ENCODE results near the gene ZBTB1.

- TF ChIP-seq EZH2phosphoT487 (IDR thresholded peaks at IDR 0.05; ENCODE audit: insufficient read depth, low read depth) (no peak), EZH2 (IDR thresholded peaks at IDR 0.05; ENCODE audit: insufficient read depth, poor library complexity, severe bottlenecking) (no peak)
These were observed 25.8 kb upstream of the ZBTB1 start for GRCh38 chr14:64478634-64479250.
